Endothelial cell (in vitro differentiated cells): Measurements from ENCODE around the gene OR56A3. TPM values are rescaled to one million over a fixed set of nuclear protein-coding genes. Genes with fewer than 3 reads are reported as not detected.

Source experiments
- DNase-seq: peaks from one replicate; pipeline ENCODE4 v3.0.0; 2021; ENCODE audit warnings: low spot score
- H3K27ac Mint-ChIP-seq: one replicate; pipeline ENCODE4 v1.8.0; 2021; ENCODE audit warnings: mixed read lengths, inconsistent platforms; ENCODE audit not compliant: unreplicated experiment
- H3K27me3 Mint-ChIP-seq: one replicate; pipeline ENCODE4 v1.8.0; 2021; ENCODE audit warnings: mild to moderate bottlenecking, moderate library complexity, mixed read lengths, inconsistent platforms; ENCODE audit not compliant: unreplicated experiment
- H3K36me3 Mint-ChIP-seq: one replicate; pipeline ENCODE4 v1.8.0; 2021; ENCODE audit warnings: mild to moderate bottlenecking, low read depth, mixed read lengths, inconsistent platforms; ENCODE audit not compliant: unreplicated experiment
- H3K4me1 Mint-ChIP-seq: one replicate; pipeline ENCODE4 v1.8.0; 2021; ENCODE audit warnings: mild to moderate bottlenecking, mixed read lengths, inconsistent platforms; ENCODE audit not compliant: unreplicated experiment
- H3K4me3 Mint-ChIP-seq: one replicate; pipeline ENCODE4 v1.8.0; 2021; ENCODE audit warnings: mild to moderate bottlenecking, mixed read lengths, inconsistent platforms; ENCODE audit not compliant: unreplicated experiment
- H3K9me3 Mint-ChIP-seq: one replicate; pipeline ENCODE4 v1.8.0; 2021; ENCODE audit warnings: mixed read lengths, inconsistent platforms; ENCODE audit not compliant: unreplicated experiment
- total RNA-seq: library from RNA; stranded (reverse); fragmentation: NEBNext Ultra II Directional; extraction: Animal tissue kit (Norgen Biotek cat#: 25700); gene quantifications from one replicate; pipeline ENCODE4 v1.2.1, GENCODE V29; 2021; ENCODE audit not compliant: unreplicated experiment
- TF ChIP-seq, protein P1 (sequence below): fragments of 200-600 bp; sonication (generic); IDR thresholded peaks from one replicate; pipeline ENCODE4 v1.5.0; 2021; ENCODE audit warnings: antibody characterized with exemption; ENCODE audit not compliant: unreplicated experiment

The OR56A3 gene
- total RNA-seq, 1 donor from 2014 or later = not detected

DNA sequence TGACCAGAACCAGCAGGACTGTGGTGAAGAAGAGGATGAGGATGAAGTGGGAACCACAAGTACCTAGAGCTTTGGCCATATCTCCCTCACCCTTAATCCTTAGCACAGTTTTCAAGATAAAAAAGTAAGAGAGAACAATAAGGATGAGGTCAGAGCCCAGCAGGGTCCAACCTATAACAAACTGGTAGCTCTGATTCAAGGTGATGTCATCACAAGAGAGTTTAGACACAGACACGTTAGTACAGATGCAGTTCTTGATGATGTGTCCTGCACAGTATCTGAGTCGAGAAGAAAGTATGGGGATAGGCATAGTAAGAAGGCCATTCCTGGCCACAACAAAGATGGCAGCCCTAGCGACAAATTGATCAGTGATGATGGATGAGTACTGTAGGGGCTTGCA, 25.7 kb downstream of the OR56A3 start:
- Mint-ChIP-seq H3K4me1 (no peaks in the 10 kb centered on the region), H3K36me3 (no peaks in the 10 kb centered on the region), H3K27ac (no peak overlapping the region), H3K9me3 (no peaks in the 10 kb centered on the region), H3K27me3 (peaks cover 3% of the 10 kb centered on the region), H3K4me3 (no peak overlapping the region)
- TF ChIP-seq, protein P1, sequence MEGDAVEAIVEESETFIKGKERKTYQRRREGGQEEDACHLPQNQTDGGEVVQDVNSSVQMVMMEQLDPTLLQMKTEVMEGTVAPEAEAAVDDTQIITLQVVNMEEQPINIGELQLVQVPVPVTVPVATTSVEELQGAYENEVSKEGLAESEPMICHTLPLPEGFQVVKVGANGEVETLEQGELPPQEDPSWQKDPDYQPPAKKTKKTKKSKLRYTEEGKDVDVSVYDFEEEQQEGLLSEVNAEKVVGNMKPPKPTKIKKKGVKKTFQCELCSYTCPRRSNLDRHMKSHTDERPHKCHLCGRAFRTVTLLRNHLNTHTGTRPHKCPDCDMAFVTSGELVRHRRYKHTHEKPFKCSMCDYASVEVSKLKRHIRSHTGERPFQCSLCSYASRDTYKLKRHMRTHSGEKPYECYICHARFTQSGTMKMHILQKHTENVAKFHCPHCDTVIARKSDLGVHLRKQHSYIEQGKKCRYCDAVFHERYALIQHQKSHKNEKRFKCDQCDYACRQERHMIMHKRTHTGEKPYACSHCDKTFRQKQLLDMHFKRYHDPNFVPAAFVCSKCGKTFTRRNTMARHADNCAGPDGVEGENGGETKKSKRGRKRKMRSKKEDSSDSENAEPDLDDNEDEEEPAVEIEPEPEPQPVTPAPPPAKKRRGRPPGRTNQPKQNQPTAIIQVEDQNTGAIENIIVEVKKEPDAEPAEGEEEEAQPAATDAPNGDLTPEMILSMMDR = no peak
- no peak for DNase-seq

DNA sequence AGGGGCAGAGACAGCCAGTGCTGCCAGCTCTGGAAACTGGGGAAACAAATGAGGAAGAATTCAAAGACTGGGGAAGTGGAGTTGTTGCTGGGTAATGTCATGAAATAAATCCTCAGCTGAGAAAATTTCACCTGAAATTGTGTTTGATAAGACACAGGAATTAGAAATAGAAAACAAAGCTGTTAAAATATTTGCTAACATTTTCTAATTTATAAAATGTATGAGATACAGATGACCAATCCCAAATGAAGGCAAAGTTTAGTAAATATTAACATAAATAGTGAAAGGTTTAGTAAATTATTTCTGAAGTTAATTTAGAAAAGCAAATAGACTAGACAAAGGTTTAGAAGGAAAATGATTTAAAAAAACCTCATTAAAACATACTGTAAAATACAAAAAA, 26.3 kb downstream of the OR56A3 start, which contains the start of gene OR56A5:
TSS of gene OR56A5 (minus strand) at position 101 of the 400 bp plus-strand sequence. CDS start at position 101, 0 bp downstream.
- TF ChIP-seq, protein P1 = no peak
- Mint-ChIP-seq H3K36me3 (no peaks in the 10 kb centered on the region), H3K27ac (no peak within 1 kb of the TSS), H3K4me3 (no peak within 1 kb of the TSS), H3K27me3 (peaks cover 3% of the 10 kb centered on the region), H3K4me1 (no peaks in the 10 kb centered on the region), H3K9me3 (no peaks in the 10 kb centered on the region)
- no peak for DNase-seq

DNA sequence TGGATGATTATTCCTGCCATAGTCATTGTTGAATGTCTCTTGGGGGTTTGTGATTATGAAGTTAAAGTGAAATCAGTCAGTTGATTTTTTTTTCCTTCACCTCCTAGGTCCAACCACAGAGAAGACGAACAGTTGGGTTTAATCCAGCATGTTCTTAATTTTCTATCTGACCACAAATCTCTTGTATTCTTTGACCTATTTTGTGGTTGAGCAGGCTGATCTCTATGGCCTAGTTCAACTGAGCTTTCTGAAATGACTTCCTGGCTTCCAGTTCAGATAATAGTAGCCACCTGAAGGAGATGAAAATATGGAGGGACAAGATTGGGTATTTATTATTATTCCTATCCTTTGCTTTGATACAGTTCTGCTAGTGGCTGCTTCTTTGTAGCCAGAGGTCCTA, 31.5 kb downstream of the OR56A3 start:
- Mint-ChIP-seq H3K27ac (no peak overlapping the region), H3K4me1 (no peaks in the 10 kb centered on the region), H3K27me3 (peaks cover 1% of the 10 kb centered on the region), H3K36me3 (no peaks in the 10 kb centered on the region), H3K4me3 (no peak overlapping the region), H3K9me3 (no peaks in the 10 kb centered on the region)
- DNase-seq = no peak
- TF ChIP-seq, protein P1 = no peak

DNA sequence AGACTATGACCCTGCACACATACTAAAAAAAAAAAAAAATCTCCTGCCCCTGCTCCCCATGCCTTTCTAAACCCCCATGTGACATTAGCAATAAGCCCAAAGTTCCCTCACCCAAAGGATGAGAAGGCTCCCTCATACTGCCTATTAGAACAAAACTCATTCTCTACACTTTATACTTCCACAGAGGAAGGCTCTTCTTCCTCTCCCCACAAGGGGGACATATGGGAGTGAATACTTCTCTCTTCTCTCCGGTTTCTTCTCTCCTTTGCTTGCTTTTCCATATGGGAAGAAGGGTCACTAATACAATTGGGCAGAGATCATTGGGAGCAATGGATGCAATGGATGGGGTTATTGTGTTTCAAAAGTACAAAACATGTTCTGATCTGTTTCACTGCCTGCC, 41.4 kb downstream of the OR56A3 start:
- Mint-ChIP-seq H3K4me3 (no peak overlapping the region), H3K9me3 (no peaks in the 10 kb centered on the region), H3K27me3 (peaks cover 2% of the 10 kb centered on the region), H3K4me1 (no peaks in the 10 kb centered on the region), H3K27ac (no peak overlapping the region), H3K36me3 (no peaks in the 10 kb centered on the region)
- DNase-seq = no peak
- TF ChIP-seq, protein P1 = peak; percentile 22

DNA sequence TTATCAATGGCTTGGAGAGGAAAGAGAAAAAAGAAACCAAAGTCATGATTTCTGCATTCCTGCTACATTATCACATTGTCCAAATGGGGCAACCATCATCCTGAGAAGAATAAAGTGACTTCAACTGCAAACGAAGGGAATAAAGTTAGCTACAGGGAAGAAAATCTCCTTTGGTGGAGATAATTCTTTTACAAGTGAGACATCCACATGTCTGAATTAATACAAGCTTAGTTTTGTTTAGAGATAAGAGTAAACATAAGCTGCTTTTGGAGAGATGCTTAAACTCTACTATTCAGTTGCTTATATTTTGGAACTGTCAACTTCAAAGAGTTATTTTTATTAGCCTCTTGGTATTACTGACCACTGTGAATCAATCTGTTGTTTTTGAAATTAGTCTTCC, 44.8 kb downstream of the OR56A3 start, which contains the start of gene OR52L1:
TSS of gene OR52L1 (minus strand) at position 101 of the 400 bp plus-strand sequence. CDS start at position 46, 55 bp downstream.
- Mint-ChIP-seq H3K27me3 (no peaks in the 10 kb centered on the region), H3K4me1 (no peaks in the 10 kb centered on the region), H3K4me3 (no peak within 1 kb of the TSS), H3K27ac (no peak within 1 kb of the TSS), H3K9me3 (no peaks in the 10 kb centered on the region), H3K36me3 (no peaks in the 10 kb centered on the region)
- no peak for DNase-seq
- TF ChIP-seq, protein P1 = no peak
